HUES64 (cell line): ENCODE measurements around the gene CHD2.

Source experiments
- H3K27ac ChIP-seq: 2 replicates; pipeline ENCODE4 v1.7.0; 2013; ENCODE audit warnings: low read depth, low read length, inconsistent platforms
- H3K27me3 ChIP-seq: 2 replicates; pipeline ENCODE4 v1.6.1; 2013; ENCODE audit warnings: mild to moderate bottlenecking, low read length; ENCODE audit not compliant: insufficient read depth
- H3K36me3 ChIP-seq: 2 replicates; pipeline ENCODE4 v1.6.1; 2013; ENCODE audit warnings: mild to moderate bottlenecking, low read length; ENCODE audit not compliant: insufficient read depth
- H3K4me1 ChIP-seq: 2 replicates; pipeline ENCODE4 v1.6.1; 2013; ENCODE audit warnings: mild to moderate bottlenecking, low read length, moderate library complexity; ENCODE audit not compliant: insufficient read depth
- H3K4me3 ChIP-seq: 2 replicates; pipeline ENCODE4 v1.5.1; 2013; ENCODE audit warnings: mild to moderate bottlenecking, low read length, moderate library complexity
- H3K9ac ChIP-seq: 2 replicates; pipeline ENCODE4 v1.6.1; 2013; ENCODE audit warnings: mild to moderate bottlenecking, low read depth, low read length
- H3K9me3 ChIP-seq: 2 replicates; pipeline ENCODE4 v1.6.1; 2013; ENCODE audit warnings: low read depth, low read length; ENCODE audit not compliant: insufficient read depth
- WGBS: fragments of 150-250, 120-280 bp; methylation state at CpG from one replicate; pipeline ENCODE4 v1.1.7; 2013; ENCODE audit warnings: missing lambda C conversion rate; 5-methylcytosine and 5-hydroxymethylcytosine counted together

The CHD2 gene

GRCh38 chr15:92879949-92880725, 20.0 kb upstream of the CHD2 start:
- H3K27me3 ChIP-seq: no peaks in the 10 kb centered on the region
- H3K27ac ChIP-seq: peak overlapping the region; percentile 84
- peaks cover 9% of the 10 kb centered on the region for H3K36me3 ChIP-seq
- H3K9me3 ChIP-seq: no peaks in the 10 kb centered on the region
- peak overlapping the region; percentile 6; the same call in 1 of the 2 replicates for H3K9ac ChIP-seq
- H3K4me3 ChIP-seq: no peak overlapping the region
- H3K4me1 ChIP-seq: peaks cover 36% of the 10 kb centered on the region
- WGBS: 79% methylated on average over 7 of the region's 7 CpGs

- WGBS: 85% methylated on average over 1 of the region's 2 CpGs
- peaks cover 16% of the 10 kb centered on the region for H3K36me3 ChIP-seq
- H3K9ac ChIP-seq: peak overlapping the region; percentile 57; the same call in 1 of the 2 replicates
- no peaks in the 10 kb centered on the region for H3K9me3 ChIP-seq
- H3K27ac ChIP-seq: peak overlapping the region; percentile 84
- H3K4me1 ChIP-seq: peaks cover 42% of the 10 kb centered on the region
- no peak overlapping the region for H3K4me3 ChIP-seq
- H3K27me3 ChIP-seq: no peaks in the 10 kb centered on the region
These were observed 19.3 kb upstream of the CHD2 start for GRCh38 chr15:92880796-92881195.

- H3K4me1 ChIP-seq: peaks cover 47% of the 10 kb centered on the region
- H3K27ac ChIP-seq: peak overlapping the region; percentile 84
- WGBS: 52% methylated on average over 7 of the region's 7 CpGs
- no peaks in the 10 kb centered on the region for H3K9me3 ChIP-seq
- H3K27me3 ChIP-seq: no peaks in the 10 kb centered on the region
- H3K4me3 ChIP-seq: peak overlapping the region; percentile 38; the same call in 1 of the 2 replicates
- H3K9ac ChIP-seq: peak overlapping the region; percentile 57; the same call in 1 of the 2 replicates
- H3K36me3 ChIP-seq: peaks cover 21% of the 10 kb centered on the region
These were observed 18.8 kb upstream of the CHD2 start for GRCh38 chr15:92881211-92881754.

GRCh38 chr15:92881802-92882696, 18.1 kb upstream of the CHD2 start:
- H3K27me3 ChIP-seq: no peaks in the 10 kb centered on the region
- 12% methylated on average over 41 of the region's 41 CpGs for WGBS
- H3K4me3 ChIP-seq: peak overlapping the region; percentile 98
- peak overlapping the region; percentile 57 for H3K9ac ChIP-seq
- no peaks in the 10 kb centered on the region for H3K9me3 ChIP-seq
- H3K27ac ChIP-seq: peak overlapping the region; percentile 84
- peaks cover 55% of the 10 kb centered on the region for H3K4me1 ChIP-seq
- peaks cover 28% of the 10 kb centered on the region for H3K36me3 ChIP-seq

- H3K4me1 ChIP-seq: peaks cover 60% of the 10 kb centered on the region
- no peaks in the 10 kb centered on the region for H3K9me3 ChIP-seq
- peaks cover 35% of the 10 kb centered on the region for H3K36me3 ChIP-seq
- H3K9ac ChIP-seq: peak overlapping the region; percentile 97
- H3K27ac ChIP-seq: peak overlapping the region; percentile 97
- WGBS: under 1% methylated on average over 67 of the region's 67 CpGs
- no peaks in the 10 kb centered on the region for H3K27me3 ChIP-seq
- H3K4me3 ChIP-seq: peak overlapping the region; percentile 98
These were observed 17.4 kb upstream of the CHD2 start for GRCh38 chr15:92882697-92883162.

- Histone ChIP-seq H3K36me3 (peaks cover 41% of the 10 kb centered on the region), H3K4me1 (peaks cover 59% of the 10 kb centered on the region)
- WGBS: under 1% methylated on average over 53 of the region's 53 CpGs
These were observed 16.8 kb upstream of the CHD2 start for GRCh38 chr15:92883163-92883875.

GRCh38 chr15:92883876-92884435, 16.2 kb upstream of the CHD2 start:
- H3K36me3 ChIP-seq: peaks cover 47% of the 10 kb centered on the region

More at GRCh38 chr15:92883163-92883875, 16.8 kb upstream of the CHD2 start:
- peak overlapping the region; percentile 97 for H3K9ac ChIP-seq
- no peaks in the 10 kb centered on the region for H3K27me3 ChIP-seq
- peak overlapping the region; percentile 98 for H3K4me3 ChIP-seq
- H3K27ac ChIP-seq: peak overlapping the region; percentile 97
- H3K9me3 ChIP-seq: no peaks in the 10 kb centered on the region

GRCh38 chr15:92884436-92885223, 15.5 kb upstream of the CHD2 start:
- 1% methylated on average over 6 of the region's 6 CpGs for WGBS
- Histone ChIP-seq H3K4me1 (peaks cover 52% of the 10 kb centered on the region), H3K4me3 (peak overlapping the region; percentile 98), H3K36me3 (peaks cover 54% of the 10 kb centered on the region), H3K27me3 (no peaks in the 10 kb centered on the region), H3K27ac (peak overlapping the region; percentile 74), H3K9me3 (no peaks in the 10 kb centered on the region), H3K9ac (peak overlapping the region; percentile 97)

More at GRCh38 chr15:92883876-92884435, 16.2 kb upstream of the CHD2 start:
- Histone ChIP-seq H3K9me3 (no peaks in the 10 kb centered on the region), H3K9ac (peak overlapping the region; percentile 97), H3K27me3 (no peaks in the 10 kb centered on the region), H3K4me1 (peaks cover 53% of the 10 kb centered on the region), H3K27ac (peak overlapping the region; percentile 97), H3K4me3 (peak overlapping the region; percentile 98)
- WGBS: 1% methylated on average over 9 of the region's 12 CpGs

GRCh38 chr15:92885224-92886041, 14.7 kb upstream of the CHD2 start:
- peak overlapping the region; percentile 74 for H3K27ac ChIP-seq
- H3K9me3 ChIP-seq: no peaks in the 10 kb centered on the region
- peak overlapping the region; percentile 97 for H3K9ac ChIP-seq
- peak overlapping the region; percentile 98 for H3K4me3 ChIP-seq
- peaks cover 60% of the 10 kb centered on the region for H3K36me3 ChIP-seq
- WGBS: 0% methylated on average over 1 of the region's 3 CpGs
- no peaks in the 10 kb centered on the region for H3K27me3 ChIP-seq
- peaks cover 44% of the 10 kb centered on the region for H3K4me1 ChIP-seq
